Naive thymus-derived CD4-positive, alpha-beta T cell (primary cell): ENCODE results near the gene VAT1L. TPM values are rescaled to one million over a fixed set of nuclear protein-coding genes. Genes with fewer than 3 reads are reported as not detected.

Experiments
- ATAC-seq: fragments of 150-1000 bp; cut with Tn5 transposase; 2 replicates; pipeline ENCODE4 v1.10.0; 2021; ENCODE audit warnings: mild to moderate bottlenecking, moderate library complexity
- CTCF ChIA-PET: fragments of 350-600 bp; sonication (Branson Sonifier 250); formaldehyde crosslinking; loops from one replicate; lab custom pipeline; 2021; ENCODE audit warnings: antibody characterized with exemption; lab: Charles Lee
- POLR2A ChIA-PET: fragments of 350-600 bp; sonication (Branson Sonifier 250); formaldehyde crosslinking; loops from one replicate; lab custom pipeline; 2021; ENCODE audit warnings: antibody characterized with exemption, inconsistent platforms; lab: Charles Lee
- DNase-seq, 9 donors: peaks; one replicate each; pipeline versions ENCODE4 v3.0.0 to v3.0.0-alpha.2; 2020 to 2022; ENCODE audit warnings: mixed read lengths in 1 of 9
- H3K27ac ChIP-seq: one replicate; pipeline ENCODE4 v1.7.0; 2013; ENCODE audit warnings: mild to moderate bottlenecking, low read depth, low read length, moderate library complexity
- H3K27me3 ChIP-seq, 2 donors: one replicate each; pipeline ENCODE4 v1.7.0; 2013; ENCODE audit warnings: low read length in 2 of 2, mild to moderate bottlenecking in 2 of 2, moderate library complexity in 2 of 2; ENCODE audit not compliant: control insufficient read depth in 2 of 2, insufficient read depth in 2 of 2
- H3K36me3 ChIP-seq, 3 experiments: 1 replicate in 2 of 3; 2 replicates in 1 of 3; pipeline ENCODE4 v1.7.0; 2013; ENCODE audit warnings: low read length in 3 of 3, mild to moderate bottlenecking in 3 of 3, moderate library complexity in 1 of 3; ENCODE audit not compliant: insufficient read depth in 3 of 3, control insufficient read depth in 2 of 3
- H3K4me1 ChIP-seq, 2 donors: one replicate each; pipeline ENCODE4 v1.7.0; 2013; ENCODE audit warnings: low read length in 2 of 2, mild to moderate bottlenecking in 2 of 2, moderate library complexity in 1 of 2; ENCODE audit not compliant: control insufficient read depth in 2 of 2, insufficient read depth in 2 of 2
- H3K4me3 ChIP-seq: 2 replicates; pipeline ENCODE4 v1.7.0; 2013; ENCODE audit warnings: mild to moderate bottlenecking, low read length
- H3K9me3 ChIP-seq, 3 experiments: 1 replicate in 2 of 3; 2 replicates in 1 of 3; pipeline ENCODE4 v1.7.0; 2013; ENCODE audit warnings: low read length in 3 of 3; ENCODE audit not compliant: control insufficient read depth in 2 of 3
- H3K27ac Mint-ChIP-seq, 9 donors: one replicate each; pipeline ENCODE4 v1.8.0; 2020 to 2022; ENCODE audit warnings: mixed read lengths in 9 of 9, mild to moderate bottlenecking in 8 of 9, moderate library complexity in 5 of 9, inconsistent platforms in 2 of 9
- H3K27me3 Mint-ChIP-seq, 5 donors: one replicate each; pipeline ENCODE4 v1.8.0; 2021 to 2022; ENCODE audit warnings: mixed read lengths in 5 of 5, mild to moderate bottlenecking in 1 of 5
- H3K36me3 Mint-ChIP-seq, 5 donors: one replicate each; pipeline ENCODE4 v1.8.0; 2020 to 2022; ENCODE audit warnings: mixed read lengths in 5 of 5, mild to moderate bottlenecking in 3 of 5, inconsistent platforms in 1 of 5
- H3K4me1 Mint-ChIP-seq, 7 donors: one replicate each; pipeline ENCODE4 v1.8.0; 2020 to 2022; ENCODE audit warnings: mixed read lengths in 7 of 7, mild to moderate bottlenecking in 3 of 7, inconsistent platforms in 1 of 7
- H3K4me3 Mint-ChIP-seq, 10 donors: one replicate each; pipeline ENCODE4 v1.8.0; 2020 to 2022; ENCODE audit warnings: mild to moderate bottlenecking in 10 of 10, mixed read lengths in 10 of 10, moderate library complexity in 6 of 10, inconsistent platforms in 2 of 10
- H3K9me3 Mint-ChIP-seq, 11 donors: one replicate each; pipeline ENCODE4 v1.8.0; 2020 to 2022; ENCODE audit warnings: mixed read lengths in 11 of 11, mild to moderate bottlenecking in 4 of 11, inconsistent platforms in 1 of 11, moderate library complexity in 1 of 11
- intact Hi-C, 2 donors: fragments of 100-400 bp; cut with micrococcal nuclease; formaldehyde crosslinking; loops; one replicate each; pipeline ENCODE4 v1.15.1; 2023
- polyA plus RNA-seq, 2 donors: library from polyadenylated mRNA; unstranded; fragments of 300-500 nt; fragmentation: Illumina TruSeq; gene quantifications; one replicate each; pipeline ENCODE4 v1.2.3, GENCODE V29; 2021
- total RNA-seq, 6 experiments: library from RNA in 5 of 6; stranded (reverse) in 5 of 6; gene quantifications; 1 replicate in 5 of 6; 2 replicates in 1 of 6; pipeline ENCODE4 v1.2.3 and lab custom pipeline; 2021 to 2026

The VAT1L gene
- total and polyA plus RNA-seq, 7 experiments from 2014 or later: not detected

DNA sequence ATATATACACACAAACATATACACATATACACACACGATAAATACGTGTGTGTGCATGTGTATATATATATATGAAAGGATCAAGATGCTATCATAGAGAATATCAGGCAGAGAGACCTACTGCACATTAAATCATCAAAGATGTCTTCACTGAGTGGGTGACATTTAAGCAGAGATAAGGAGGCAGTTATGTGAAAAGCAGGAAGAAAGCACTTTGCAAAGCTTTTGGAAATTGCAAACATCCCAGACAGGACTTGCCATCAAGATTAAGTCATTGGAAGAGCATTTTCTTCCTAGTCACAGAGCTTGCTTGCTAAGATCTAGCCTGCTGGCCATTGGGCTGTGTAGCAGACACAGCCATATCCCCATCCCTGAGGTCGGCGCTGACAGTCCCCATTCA is 56.4 kb downstream of the VAT1L start:
- H3K9me3 ChIP-seq: no peaks in the 10 kb centered on the region
- DNase-seq (no peak), ATAC-seq (no peak)
- ChIA-PET CTCF (interaction anchor here (0.6 kb wide), 2 partner anchors 17 to 24 kb away, joined by 3 to 4 read pairs; no protein-coding TSS in a partner anchor), POLR2A (no interaction called here)
- Mint-ChIP-seq H3K36me3 (no peaks in the 10 kb centered on the region), H3K27me3 (peaks cover 0 to 27% (median 13%) of the 10 kb centered on the region in 5 donors), H3K4me3 (no peak overlapping the region), H3K4me1 (no peaks in the 10 kb centered on the region), H3K27ac (no peak overlapping the region), H3K9me3 (peaks cover 0 to 10% (median 0%) of the 10 kb centered on the region in 11 donors)
- H3K27ac ChIP-seq: no peak overlapping the region
- intact Hi-C loops: no loop called here
- H3K4me1 ChIP-seq: no peaks in the 10 kb centered on the region
- no peaks in the 10 kb centered on the region for H3K36me3 ChIP-seq
- no peak overlapping the region for H3K4me3 ChIP-seq
- no peaks in the 10 kb centered on the region for H3K27me3 ChIP-seq

DNA sequence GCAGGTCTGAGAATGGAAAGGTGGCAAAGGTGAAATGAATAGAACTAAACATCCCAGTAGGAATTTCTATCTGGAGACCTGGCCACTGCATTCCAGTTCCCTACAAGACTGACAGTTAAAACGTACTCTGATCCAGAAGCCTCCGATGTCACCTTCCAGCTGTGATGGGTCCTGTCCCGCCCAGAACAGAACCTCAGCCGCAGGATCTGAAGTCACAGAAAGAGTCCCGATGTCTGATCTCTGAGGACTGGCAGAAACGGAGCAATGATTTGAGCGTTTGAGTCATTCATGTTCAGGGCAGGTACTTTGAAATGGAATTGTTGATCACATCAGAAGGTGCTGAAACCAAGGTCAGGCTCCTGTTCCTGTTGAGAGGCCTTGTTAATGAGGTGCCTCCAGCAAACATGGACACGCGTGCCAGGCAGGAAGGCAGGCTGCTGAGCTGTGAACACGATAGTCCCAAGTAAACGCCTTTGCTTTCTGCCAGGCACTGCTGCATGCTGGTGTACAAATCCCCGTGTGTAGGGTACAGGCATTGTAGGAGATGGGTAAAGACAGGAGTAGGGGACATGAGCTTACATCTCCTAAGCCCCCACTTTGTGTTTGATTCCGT is 61.4 kb downstream of the VAT1L start:
- Mint-ChIP-seq H3K4me3 (no peak overlapping the region), H3K9me3 (peaks cover 0 to 10% (median 0%) of the 10 kb centered on the region in 11 donors), H3K27ac (no peak overlapping the region), H3K36me3 (no peaks in the 10 kb centered on the region), H3K4me1 (peaks cover 0 to 3% (median 0%) of the 10 kb centered on the region in 7 donors), H3K27me3 (peaks cover 0 to 21% (median 10%) of the 10 kb centered on the region in 5 donors)
- ChIA-PET POLR2A (no interaction called here), CTCF (no interaction called here)
- intact Hi-C loops: no loop called here
- Histone ChIP-seq H3K9me3 (no peaks in the 10 kb centered on the region), H3K27ac (no peak overlapping the region), H3K36me3 (no peaks in the 10 kb centered on the region), H3K27me3 (no peaks in the 10 kb centered on the region), H3K4me1 (no peaks in the 10 kb centered on the region), H3K4me3 (no peak overlapping the region)
- DNase-seq: no peak
- no peak for ATAC-seq

DNA sequence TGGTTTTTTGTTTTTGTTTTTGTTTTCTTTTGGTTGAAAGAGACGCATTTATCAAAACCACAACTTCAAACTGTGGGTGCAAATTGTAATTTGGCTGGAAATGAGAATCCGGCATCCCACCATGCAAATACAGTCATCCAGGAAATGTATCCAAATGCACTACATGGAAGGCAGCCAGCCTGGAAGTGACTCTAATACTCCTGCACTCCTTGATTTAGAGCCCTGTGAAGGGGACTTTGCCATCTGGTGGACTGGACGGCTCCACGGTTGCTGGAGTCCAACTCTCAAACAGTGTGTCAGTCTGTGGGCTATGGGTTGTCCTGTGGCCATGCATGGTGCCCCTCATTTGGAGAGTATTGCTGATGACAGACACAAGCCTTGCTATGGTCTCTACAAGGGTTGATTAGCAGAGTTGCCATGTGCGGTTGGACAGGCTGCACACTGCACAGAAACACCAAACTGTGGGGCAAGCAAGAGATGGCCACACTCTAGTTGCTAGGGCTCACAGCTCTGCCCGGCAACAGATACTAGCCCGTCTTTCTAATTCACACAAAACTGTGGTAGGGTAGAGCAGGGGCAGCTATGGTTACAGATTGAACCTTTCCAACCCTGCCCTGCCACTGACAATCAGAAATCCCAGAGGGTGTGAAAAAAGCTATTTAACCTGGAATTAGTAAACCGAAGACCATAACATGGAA is 62.4 kb downstream of the VAT1L start:
- ChIA-PET CTCF (no interaction called here), POLR2A (no interaction called here)
- Mint-ChIP-seq H3K9me3 (peaks cover 0 to 10% (median 0%) of the 10 kb centered on the region in 11 donors), H3K27me3 (peaks cover 0 to 16% (median 9%) of the 10 kb centered on the region in 5 donors), H3K27ac (no peak overlapping the region), H3K36me3 (no peaks in the 10 kb centered on the region), H3K4me1 (peaks cover 0 to 3% (median 0%) of the 10 kb centered on the region in 7 donors), H3K4me3 (no peak overlapping the region)
- DNase-seq (no peak), ATAC-seq (no peak)
- H3K36me3 ChIP-seq: no peaks in the 10 kb centered on the region
- intact Hi-C loops: no loop called here
- H3K4me1 ChIP-seq: no peaks in the 10 kb centered on the region
- H3K9me3 ChIP-seq: no peaks in the 10 kb centered on the region
- no peaks in the 10 kb centered on the region for H3K27me3 ChIP-seq
- no peak overlapping the region for H3K4me3 ChIP-seq
- H3K27ac ChIP-seq: no peak overlapping the region

DNA sequence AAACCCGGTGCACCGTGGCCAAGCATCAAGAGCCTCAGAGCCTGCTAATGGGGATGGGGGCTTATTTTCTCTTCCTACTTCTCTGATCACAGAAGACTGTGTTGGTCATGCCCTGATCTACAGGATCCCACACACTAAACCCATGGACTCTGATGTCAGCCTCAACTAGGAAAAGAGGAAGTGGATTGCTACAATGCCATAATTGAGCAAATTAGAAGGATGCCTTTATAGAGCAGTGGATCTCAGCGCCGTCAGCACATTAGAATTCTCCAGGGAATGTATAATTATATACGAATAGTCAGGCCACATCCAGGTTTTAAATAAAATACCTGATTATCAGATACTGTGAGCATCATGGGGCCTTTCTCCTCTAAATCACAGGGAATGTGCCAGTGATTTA is 64.8 kb downstream of the VAT1L start:
- Histone ChIP-seq H3K9me3 (no peaks in the 10 kb centered on the region), H3K4me3 (no peak overlapping the region), H3K36me3 (no peaks in the 10 kb centered on the region), H3K4me1 (no peaks in the 10 kb centered on the region), H3K27me3 (no peaks in the 10 kb centered on the region), H3K27ac (no peak overlapping the region)
- H3K4me1 Mint-ChIP-seq: peaks cover 0 to 3% (median 0%) of the 10 kb centered on the region in 7 donors
- H3K4me3 Mint-ChIP-seq: no peak overlapping the region
- ATAC-seq (no peak), DNase-seq (no peak)
- H3K9me3 Mint-ChIP-seq: peaks cover 0 to 4% (median 0%) of the 10 kb centered on the region in 11 donors
- CTCF ChIA-PET: no interaction called here
- no peak overlapping the region for H3K27ac Mint-ChIP-seq
- POLR2A ChIA-PET: no interaction called here
- intact Hi-C loops: no loop called here
- no peaks in the 10 kb centered on the region for H3K36me3 Mint-ChIP-seq
- H3K27me3 Mint-ChIP-seq: peaks cover 2 to 18% (median 9%) of the 10 kb centered on the region in 5 donors

DNA sequence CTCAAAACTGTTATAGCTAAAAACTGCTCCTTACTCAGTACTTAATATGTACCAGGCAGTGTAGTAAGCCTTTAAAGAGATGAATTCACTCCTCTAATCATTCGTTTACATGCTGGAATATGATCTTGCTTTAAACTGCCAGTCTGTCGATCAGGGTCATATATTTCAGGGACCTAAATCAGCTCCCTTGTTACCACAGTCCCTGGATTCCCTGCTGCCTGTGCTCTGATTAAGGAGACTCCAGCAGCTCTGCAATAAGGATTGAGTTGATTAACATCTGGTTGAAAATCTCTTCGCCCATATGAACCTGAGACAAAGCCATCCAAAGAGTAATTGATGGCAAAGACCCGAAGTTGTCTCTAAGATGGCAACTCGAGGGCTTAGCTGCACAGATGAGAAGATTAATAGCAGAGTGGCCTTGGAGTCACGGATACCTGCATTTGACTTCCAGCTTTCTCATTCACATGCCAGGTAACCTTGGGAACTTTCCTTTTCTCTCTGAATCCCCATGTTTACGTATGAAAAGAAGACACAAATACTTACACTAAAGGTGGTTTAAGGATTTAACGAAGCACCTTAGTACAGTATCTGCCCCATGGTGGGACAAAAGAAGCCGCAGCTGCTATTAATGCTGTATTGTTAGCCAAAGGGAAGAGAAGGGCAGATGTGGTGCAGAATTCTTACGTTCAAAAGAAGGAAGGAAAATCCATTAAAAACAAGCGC is 68.2 kb downstream of the VAT1L start:
- intact Hi-C loops: no loop called here
- H3K36me3 Mint-ChIP-seq: no peaks in the 10 kb centered on the region
- CTCF ChIA-PET: no interaction called here
- POLR2A ChIA-PET: no interaction called here
- ATAC-seq (no peak), DNase-seq (no peak)
- peaks cover 0 to 2% (median 0%) of the 10 kb centered on the region in 11 donors for H3K9me3 Mint-ChIP-seq
- H3K4me1 Mint-ChIP-seq: peaks cover 0 to 3% (median 0%) of the 10 kb centered on the region in 7 donors
- Histone ChIP-seq H3K4me3 (no peak overlapping the region), H3K27me3 (no peaks in the 10 kb centered on the region), H3K9me3 (no peaks in the 10 kb centered on the region), H3K36me3 (no peaks in the 10 kb centered on the region), H3K27ac (no peak overlapping the region), H3K4me1 (no peaks in the 10 kb centered on the region)
- H3K4me3 Mint-ChIP-seq: no peak overlapping the region
- H3K27ac Mint-ChIP-seq: no peak overlapping the region
- H3K27me3 Mint-ChIP-seq: peaks cover 2 to 26% (median 17%) of the 10 kb centered on the region in 5 donors

DNA sequence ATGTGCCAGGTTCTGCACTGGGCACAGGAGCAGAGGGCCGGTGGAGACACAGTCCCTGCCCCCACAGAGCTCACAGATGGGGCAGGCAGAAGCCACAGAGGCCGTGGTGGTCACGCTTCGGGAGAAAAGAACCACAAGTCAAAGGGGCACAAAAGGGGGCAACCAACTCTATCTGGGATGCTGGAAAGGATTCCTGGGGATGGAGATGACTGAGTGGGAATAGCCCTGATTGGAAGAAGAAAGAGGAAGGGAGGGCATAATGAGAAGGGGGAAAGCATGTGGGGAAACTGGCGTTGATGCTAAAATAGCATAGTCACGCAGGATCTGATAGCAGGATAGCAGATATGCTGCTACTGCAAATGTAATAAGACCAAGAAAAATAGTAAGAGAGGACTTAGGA is 69.7 kb downstream of the VAT1L start:
- H3K4me3 ChIP-seq: no peak overlapping the region
- Mint-ChIP-seq H3K27me3 (peaks cover 2 to 24% (median 14%) of the 10 kb centered on the region in 5 donors), H3K4me3 (no peak overlapping the region), H3K36me3 (no peaks in the 10 kb centered on the region), H3K9me3 (peaks cover 0 to 2% (median 0%) of the 10 kb centered on the region in 11 donors), H3K27ac (no peak overlapping the region), H3K4me1 (peaks cover 0 to 3% (median 0%) of the 10 kb centered on the region in 7 donors)
- ChIA-PET CTCF (no interaction called here), POLR2A (no interaction called here)
- no peak overlapping the region for H3K27ac ChIP-seq
- no peaks in the 10 kb centered on the region for H3K27me3 ChIP-seq
- H3K9me3 ChIP-seq: no peaks in the 10 kb centered on the region
- DNase-seq (no peak), ATAC-seq (no peak)
- intact Hi-C loops: no loop called here
- no peaks in the 10 kb centered on the region for H3K36me3 ChIP-seq
- H3K4me1 ChIP-seq: no peaks in the 10 kb centered on the region
